HG03354 (cell line): Measurements from ENCODE around the gene AK8.

Experiments used
- ATAC-seq: cut with Tn5 transposase; IDR thresholded peaks from one replicate; pipeline ENCODE4 v1.9.1; 2021; ENCODE audit warnings: mild to moderate bottlenecking; ENCODE audit not compliant: unreplicated experiment, poor library complexity, severe bottlenecking

Gene AK8

GRCh38 chr9:132888151-132888550 lies 10.1 kb upstream of the AK8 start:
- no peak for ATAC-seq

GRCh38 chr9:132887181-132888120 lies 9.4 kb upstream of the AK8 start:
- no peak for ATAC-seq

- no peak for ATAC-seq
Observed at GRCh38 chr9:132886334-132886725, 8.2 kb upstream of the AK8 start.

- ATAC-seq = no peak
Observed at GRCh38 chr9:132885720-132886333, 7.7 kb upstream of the AK8 start.

GRCh38 chr9:132883349-132884294 lies 5.5 kb upstream of the AK8 start:
- ATAC-seq = no peak

GRCh38 chr9:132882616-132883015 lies 4.5 kb upstream of the AK8 start:
- ATAC-seq = no peak

GRCh38 chr9:132881826-132882225 lies 3.7 kb upstream of the AK8 start:
- no peak for ATAC-seq

- ATAC-seq = no peak
Observed at GRCh38 chr9:132880324-132880661, 2.2 kb upstream of the AK8 start.

GRCh38 chr9:132879457-132880323 lies 1.6 kb upstream of the AK8 start:
- no peak for ATAC-seq

- ATAC-seq = no peak
Observed at GRCh38 chr9:132878695-132879456, 792 bp upstream of the AK8 start, which contains the start of gene SPACA9. TSS of gene SPACA9 (plus strand) at chr9:132878898. CDS start at chr9:132883948, 5,050 bp downstream.

GRCh38 chr9:132877458-132877823 lies 643 bp downstream of the AK8 start:
- ATAC-seq = no peak

- ATAC-seq = no peak
Observed at GRCh38 chr9:132876849-132877248, 1.2 kb downstream of the AK8 start.

- no peak for ATAC-seq
Observed at GRCh38 chr9:132875159-132875558, 2.9 kb downstream of the AK8 start.

GRCh38 chr9:132873403-132873802 lies 4.7 kb downstream of the AK8 start:
- no peak for ATAC-seq

GRCh38 chr9:132869266-132869665 lies 8.8 kb downstream of the AK8 start:
- ATAC-seq = no peak

GRCh38 chr9:132866898-132867297 lies 11.2 kb downstream of the AK8 start:
- no peak for ATAC-seq

GRCh38 chr9:132864691-132865090 lies 13.4 kb downstream of the AK8 start:
- no peak for ATAC-seq

- ATAC-seq = no peak
Observed at GRCh38 chr9:132864277-132864676, 13.8 kb downstream of the AK8 start.

- no peak for ATAC-seq
Observed at GRCh38 chr9:132863096-132863495, 15.0 kb downstream of the AK8 start.
